DND-41 (cell line): ENCODE results near the gene ENTPD8.

Source experiments
- ATAC-seq: fragments of 200-7000 bp; cut with Tn5 transposase; 3 replicates; pipeline ENCODE4 v1.9.1; 2021; ENCODE audit warnings: low read depth; ENCODE audit not compliant: insufficient read depth
- DNase-seq: peaks from one replicate; pipeline ENCODE4 v3.0.0-alpha.2; 2020
- H2AFZ ChIP-seq: 2 replicates; pipeline ENCODE4 v1.6.0; 2012; ENCODE audit warnings: low read depth, low read length
- H3K27ac ChIP-seq: 2 replicates; pipeline ENCODE4 v1.5.1; 2012; ENCODE audit warnings: low read length, inconsistent platforms
- H3K27me3 ChIP-seq: fragments of 200-600 bp; sonication (generic); 2 replicates; pipeline ENCODE4 v1.6.0; 2012; ENCODE audit warnings: low read length, mild to moderate bottlenecking, inconsistent platforms; ENCODE audit not compliant: insufficient read depth, poor library complexity
- H3K36me3 ChIP-seq: 2 replicates; pipeline ENCODE4 v1.5.1; 2012; ENCODE audit warnings: low read length, inconsistent platforms; ENCODE audit not compliant: insufficient read depth
- H3K4me1 ChIP-seq: 2 replicates; pipeline ENCODE4 v1.5.1; 2012; ENCODE audit warnings: mild to moderate bottlenecking, low read length; ENCODE audit not compliant: insufficient read depth
- H3K4me2 ChIP-seq: 2 replicates; pipeline ENCODE4 v1.6.0; 2012; ENCODE audit warnings: mild to moderate bottlenecking, moderate library complexity, low read length, inconsistent platforms; ENCODE audit not compliant: insufficient read depth
- H3K4me3 ChIP-seq, 2 experiments: fragments of 200-600 bp in 1 of 2; shearing (Covaris generic) in 1 of 2; 2 replicates each; pipeline ENCODE4 v1.5.1; 2012 to 2016; ENCODE audit warnings: inconsistent platforms in 2 of 2, low read length in 2 of 2, mild to moderate bottlenecking in 2 of 2, low read depth in 1 of 2, moderate library complexity in 1 of 2
- H3K79me2 ChIP-seq: 2 replicates; pipeline ENCODE4 v1.6.0; 2012; ENCODE audit warnings: low read length, inconsistent platforms; ENCODE audit not compliant: insufficient read depth
- H3K9ac ChIP-seq: 2 replicates; pipeline ENCODE4 v1.6.0; 2012; ENCODE audit warnings: low read depth, mild to moderate bottlenecking, inconsistent platforms, low read length, moderate library complexity
- H3K9me3 ChIP-seq: 2 replicates; pipeline ENCODE4 v1.5.1; 2012; ENCODE audit warnings: low read length, moderate library complexity, mild to moderate bottlenecking, inconsistent platforms; ENCODE audit not compliant: insufficient read depth, severe bottlenecking
- H4K20me1 ChIP-seq: 2 replicates; pipeline ENCODE4 v1.6.0; 2012; ENCODE audit warnings: low read length; ENCODE audit not compliant: insufficient read depth
- EZH2 ChIP-seq: IDR thresholded peaks from 3 replicates; pipeline ENCODE4 v1.6.1; 2012; ENCODE audit warnings: borderline replicate concordance, low read depth, mild to moderate bottlenecking, moderate library complexity, low read length, inconsistent platforms; ENCODE audit not compliant: severe bottlenecking
- TF ChIP-seq, protein P1 (sequence below): IDR thresholded peaks from 2 replicates; pipeline ENCODE4 v1.5.1; 2012; ENCODE audit warnings: borderline replicate concordance, low read length, moderate library complexity, mild to moderate bottlenecking; ENCODE audit not compliant: poor library complexity, severe bottlenecking; ENCODE audit errors: extremely low read depth

The ENTPD8 gene

DNA sequence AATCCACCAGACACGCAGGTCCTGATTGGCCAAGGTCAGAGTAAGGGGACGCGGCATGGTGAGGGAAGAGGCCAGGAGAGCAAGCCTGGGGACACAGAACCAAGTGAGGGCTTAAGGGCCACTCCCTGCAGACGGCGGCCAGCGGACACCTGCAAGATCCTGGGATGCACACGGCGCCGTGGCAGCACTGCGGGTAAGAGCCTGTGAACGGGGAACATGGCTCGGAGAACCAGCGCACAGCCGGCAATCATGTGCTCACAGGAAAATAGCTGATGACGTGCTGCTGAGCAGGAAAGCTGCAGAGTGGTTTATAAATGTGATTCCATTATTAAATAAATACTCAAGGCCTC, 45.0 kb upstream of the ENTPD8 start:
- no peaks in the 10 kb centered on the region for H3K36me3 ChIP-seq
- H3K9me3 ChIP-seq, result no peaks in the 10 kb centered on the region
- H3K27ac ChIP-seq, result no peak overlapping the region
- H2AFZ ChIP-seq, result no peak overlapping the region
- no peak for TF ChIP-seq EZH2
- TF ChIP-seq, protein P1, sequence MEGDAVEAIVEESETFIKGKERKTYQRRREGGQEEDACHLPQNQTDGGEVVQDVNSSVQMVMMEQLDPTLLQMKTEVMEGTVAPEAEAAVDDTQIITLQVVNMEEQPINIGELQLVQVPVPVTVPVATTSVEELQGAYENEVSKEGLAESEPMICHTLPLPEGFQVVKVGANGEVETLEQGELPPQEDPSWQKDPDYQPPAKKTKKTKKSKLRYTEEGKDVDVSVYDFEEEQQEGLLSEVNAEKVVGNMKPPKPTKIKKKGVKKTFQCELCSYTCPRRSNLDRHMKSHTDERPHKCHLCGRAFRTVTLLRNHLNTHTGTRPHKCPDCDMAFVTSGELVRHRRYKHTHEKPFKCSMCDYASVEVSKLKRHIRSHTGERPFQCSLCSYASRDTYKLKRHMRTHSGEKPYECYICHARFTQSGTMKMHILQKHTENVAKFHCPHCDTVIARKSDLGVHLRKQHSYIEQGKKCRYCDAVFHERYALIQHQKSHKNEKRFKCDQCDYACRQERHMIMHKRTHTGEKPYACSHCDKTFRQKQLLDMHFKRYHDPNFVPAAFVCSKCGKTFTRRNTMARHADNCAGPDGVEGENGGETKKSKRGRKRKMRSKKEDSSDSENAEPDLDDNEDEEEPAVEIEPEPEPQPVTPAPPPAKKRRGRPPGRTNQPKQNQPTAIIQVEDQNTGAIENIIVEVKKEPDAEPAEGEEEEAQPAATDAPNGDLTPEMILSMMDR, result no peak
- H3K27me3 ChIP-seq, result no peaks in the 10 kb centered on the region
- no peak for DNase-seq
- no peaks in the 10 kb centered on the region for H3K79me2 ChIP-seq
- no peaks in the 10 kb centered on the region for H3K4me1 ChIP-seq
- H3K4me2 ChIP-seq, result no peak overlapping the region
- no peak overlapping the region for H3K4me3 ChIP-seq
- H3K9ac ChIP-seq, result no peak overlapping the region
- H4K20me1 ChIP-seq, result 0 out of 2 replicates have a peak, but pooled peaks cover 10% of the 10 kb centered on the region
- ATAC-seq, result no peak

GRCh38 chr9:137485343-137486140, 44.4 kb upstream of the ENTPD8 start:
- no peaks in the 10 kb centered on the region for H3K9me3 ChIP-seq
- DNase-seq, result no peak

GRCh38 chr9:137484551-137485315, 43.6 kb upstream of the ENTPD8 start:
- H3K27ac ChIP-seq, result no peak overlapping the region
- no peak for TF ChIP-seq EZH2
- TF ChIP-seq, protein P1, result no peak

More at GRCh38 chr9:137485343-137486140, 44.4 kb upstream of the ENTPD8 start:
- no peak overlapping the region for H3K4me2 ChIP-seq
- no peak overlapping the region for H3K9ac ChIP-seq
- no peak for TF ChIP-seq EZH2
- TF ChIP-seq, protein P1, result no peak
- no peaks in the 10 kb centered on the region for H3K79me2 ChIP-seq
- 0 out of 2 replicates have a peak, but pooled peaks cover 10% of the 10 kb centered on the region for H4K20me1 ChIP-seq
- no peak overlapping the region for H3K4me3 ChIP-seq
- no peak overlapping the region for H3K27ac ChIP-seq
- no peaks in the 10 kb centered on the region for H3K4me1 ChIP-seq
- no peak for ATAC-seq
- no peaks in the 10 kb centered on the region for H3K36me3 ChIP-seq
- no peaks in the 10 kb centered on the region for H3K27me3 ChIP-seq
- H2AFZ ChIP-seq, result no peak overlapping the region

More at GRCh38 chr9:137484551-137485315, 43.6 kb upstream of the ENTPD8 start:
- Histone ChIP-seq H3K9me3 (no peaks in the 10 kb centered on the region), H4K20me1 (0 out of 2 replicates have a peak, but pooled peaks cover 10% of the 10 kb centered on the region), H3K79me2 (no peaks in the 10 kb centered on the region), H3K4me3 (no peak overlapping the region), H3K36me3 (no peaks in the 10 kb centered on the region), H3K9ac (no peak overlapping the region), H2AFZ (no peak overlapping the region), H3K4me2 (no peak overlapping the region), H3K27me3 (no peaks in the 10 kb centered on the region), H3K4me1 (no peaks in the 10 kb centered on the region)
- no peak for ATAC-seq
- no peak for DNase-seq
